ENCODE measurements around the gene ABCB11. TPM values are rescaled to one million over a fixed set of nuclear protein-coding genes. Genes with fewer than 3 reads are reported as not detected.

The ABCB11 gene
- polyA plus RNA-seq, 2 donors: 0.01 to 0.04 TPM

DNA sequence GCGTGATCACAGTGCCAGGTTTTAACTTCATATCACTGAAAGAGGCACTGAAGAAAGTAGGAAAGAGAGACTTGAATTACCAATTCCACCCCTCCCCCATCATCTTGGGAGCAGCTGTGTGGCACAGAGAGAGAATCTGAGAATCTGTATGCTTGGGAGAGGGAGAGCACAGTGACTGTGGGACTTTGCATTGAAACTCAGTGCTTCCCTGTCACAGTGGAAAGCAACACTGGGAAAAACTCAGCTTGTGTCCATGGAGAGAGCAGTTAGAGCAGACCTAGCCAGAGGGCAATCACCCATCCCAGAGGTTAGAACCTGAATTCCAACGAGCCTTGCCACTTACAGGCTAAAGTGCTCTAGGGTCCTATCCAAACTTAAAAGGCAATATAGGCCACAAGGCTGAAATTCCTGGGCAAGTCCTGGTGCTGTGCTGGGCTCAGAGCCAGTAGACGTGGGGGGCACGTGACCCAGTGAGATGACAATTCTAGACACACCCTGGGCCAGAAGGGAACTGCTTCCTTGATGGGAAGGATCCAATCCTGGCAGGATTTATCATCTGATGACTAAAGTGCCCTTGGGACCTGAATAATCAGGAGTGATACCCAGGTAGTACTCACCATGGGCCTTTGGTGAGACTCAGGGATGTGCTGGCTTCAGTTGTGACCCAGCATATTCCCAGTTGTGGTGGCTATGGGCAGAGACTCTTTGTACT, 15.5 kb upstream of the ABCB11 start:
- H3K27me3 ChIP-seq (ENCODE audit: control insufficient read depth in 1 of 2, insufficient read depth in 2 of 2, low read length in 2 of 2): no peaks in the 10 kb centered on the region
- 53 to 65% methylated on average over 4 of the region's 4 CpGs for WGBS, 2 donors
- peaks cover 0 to 4% of the 10 kb centered on the region in 2 donors for H3K4me1 ChIP-seq (ENCODE audit: control insufficient read depth in 2 of 2, insufficient read depth in 2 of 2, low read length in 1 of 2)
- no peak overlapping the region for H3K27ac ChIP-seq (ENCODE audit: low read depth in 2 of 2, low read length in 1 of 2)
- H3K9me3 ChIP-seq (ENCODE audit: control insufficient read depth in 2 of 2, insufficient read depth in 1 of 2, low read depth in 1 of 2, low read length in 1 of 2): peaks cover 0 to 8% of the 10 kb centered on the region in 2 donors
- H3K36me3 ChIP-seq (ENCODE audit: control insufficient read depth in 2 of 2, insufficient read depth in 2 of 2, low read length in 1 of 2): no peaks in the 10 kb centered on the region
- H3K4me3 ChIP-seq (ENCODE audit: low read depth in 1 of 2, low read length in 2 of 2): no peak overlapping the region

DNA sequence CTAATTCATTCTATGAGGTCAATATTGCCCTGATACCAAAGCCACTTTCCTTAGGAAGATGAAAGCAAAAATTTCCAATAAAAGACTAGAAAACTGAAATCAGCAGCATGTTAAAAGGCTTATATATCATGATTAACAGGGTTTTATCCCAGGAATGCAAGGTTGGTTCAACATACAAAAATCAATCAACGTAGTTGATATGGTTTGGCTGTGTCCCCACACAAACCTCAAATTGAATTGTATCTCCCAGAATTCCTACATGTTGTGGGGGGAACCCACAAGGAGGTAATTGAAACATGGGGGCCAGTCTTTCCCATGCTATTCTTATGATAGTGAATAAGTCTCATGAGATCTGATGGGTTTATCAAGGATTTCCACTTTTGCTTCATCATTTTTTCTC, 11.7 kb upstream of the ABCB11 start:
- Histone ChIP-seq H3K27me3 (ENCODE audit: control insufficient read depth in 1 of 2, insufficient read depth in 2 of 2, low read length in 2 of 2) (no peaks in the 10 kb centered on the region), H3K4me1 (ENCODE audit: control insufficient read depth in 2 of 2, insufficient read depth in 2 of 2, low read length in 1 of 2) (peaks cover 0 to 4% of the 10 kb centered on the region in 2 donors), H3K9me3 (ENCODE audit: control insufficient read depth in 2 of 2, insufficient read depth in 1 of 2, low read depth in 1 of 2, low read length in 1 of 2) (peaks cover 0 to 8% of the 10 kb centered on the region in 2 donors), H3K36me3 (ENCODE audit: control insufficient read depth in 2 of 2, insufficient read depth in 2 of 2, low read length in 1 of 2) (no peaks in the 10 kb centered on the region), H3K27ac (ENCODE audit: low read depth in 2 of 2, low read length in 1 of 2) (no peak overlapping the region), H3K4me3 (ENCODE audit: low read depth in 1 of 2, low read length in 2 of 2) (no peak overlapping the region)
- WGBS, 2 donors: 89 to 94% methylated on average over 1 of the region's 1 CpG

DNA sequence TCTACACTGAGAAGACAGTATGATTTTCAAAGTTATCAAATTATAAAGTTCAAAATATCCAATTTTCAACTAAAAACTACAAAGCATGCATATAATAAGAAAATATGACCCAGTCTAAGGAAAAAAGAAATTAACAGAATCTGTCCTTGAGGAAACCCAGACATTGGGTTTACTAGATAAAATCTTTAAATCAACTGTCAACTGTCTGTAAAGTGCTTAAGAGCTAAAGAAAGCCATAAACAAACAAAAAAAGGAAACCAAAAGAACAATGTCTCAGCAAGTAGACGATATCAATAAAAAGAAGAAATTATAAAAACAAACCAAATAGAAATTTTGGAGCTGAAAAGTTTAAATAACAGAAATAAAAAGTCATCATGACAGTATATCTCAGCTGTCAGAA, 10.5 kb upstream of the ABCB11 start:
- peaks cover 0 to 5% of the 10 kb centered on the region in 2 donors for H3K9me3 ChIP-seq (ENCODE audit: control insufficient read depth in 2 of 2, insufficient read depth in 1 of 2, low read depth in 1 of 2, low read length in 1 of 2)
- no peak overlapping the region for H3K27ac ChIP-seq (ENCODE audit: low read depth in 2 of 2, low read length in 1 of 2)
- no peaks in the 10 kb centered on the region for H3K36me3 ChIP-seq (ENCODE audit: control insufficient read depth in 2 of 2, insufficient read depth in 2 of 2, low read length in 1 of 2)
- no peak overlapping the region for H3K4me3 ChIP-seq (ENCODE audit: low read depth in 1 of 2, low read length in 2 of 2)
- 37 to 41% methylated on average over 1 of the region's 1 CpG for WGBS, 2 donors
- no peaks in the 10 kb centered on the region for H3K4me1 ChIP-seq (ENCODE audit: control insufficient read depth in 2 of 2, insufficient read depth in 2 of 2, low read length in 1 of 2)
- no peaks in the 10 kb centered on the region for H3K27me3 ChIP-seq (ENCODE audit: control insufficient read depth in 1 of 2, insufficient read depth in 2 of 2, low read length in 2 of 2)

DNA sequence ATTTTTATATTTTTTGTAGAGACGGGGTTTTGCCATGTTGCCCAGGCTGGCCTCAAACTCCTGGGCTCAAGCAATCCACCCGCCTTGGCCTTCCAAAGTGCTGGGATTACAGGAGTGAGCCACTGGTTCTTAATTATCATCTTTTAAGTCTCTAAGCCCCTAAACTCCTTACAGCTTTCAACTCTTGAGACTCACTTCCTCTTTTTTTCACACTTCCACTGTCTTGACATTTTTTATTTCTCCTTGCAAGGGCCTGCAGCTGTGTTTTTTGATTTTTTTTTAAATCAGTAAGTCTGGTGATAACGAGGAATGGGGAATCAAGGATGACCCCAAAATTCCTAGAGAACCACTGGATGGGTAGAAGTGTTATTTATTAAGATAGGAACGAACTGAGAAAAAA, 8.6 kb upstream of the ABCB11 start:
- 83 to 85% methylated on average over 4 of the region's 4 CpGs for WGBS, 2 donors
- no peak overlapping the region for H3K4me3 ChIP-seq (ENCODE audit: low read depth in 1 of 2, low read length in 2 of 2)

DNA sequence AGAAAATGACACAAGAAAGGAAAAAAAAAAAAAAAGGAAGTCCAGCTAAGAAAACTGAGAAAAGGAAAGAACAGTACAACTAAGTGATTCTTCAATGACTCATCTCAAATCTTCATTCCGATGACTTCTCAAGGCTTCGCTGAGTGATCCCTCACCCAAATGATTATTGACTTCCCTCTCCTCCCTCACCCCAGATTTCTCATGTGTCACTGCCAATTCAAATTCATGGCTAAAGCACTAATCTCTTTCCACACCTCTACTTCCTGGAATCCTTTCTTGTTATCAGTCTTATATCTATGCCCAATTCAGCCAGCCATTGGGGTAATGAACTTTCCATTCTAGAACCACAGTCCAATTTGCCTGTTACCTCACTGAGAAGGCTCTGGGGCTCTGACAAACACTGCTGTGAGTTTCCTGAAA, 7.2 kb upstream of the ABCB11 start:
- Histone ChIP-seq H3K4me1 (ENCODE audit: control insufficient read depth in 2 of 2, insufficient read depth in 2 of 2, low read length in 1 of 2) (no peaks in the 10 kb centered on the region), H3K27ac (ENCODE audit: low read depth in 2 of 2, low read length in 1 of 2) (no peak overlapping the region), H3K36me3 (ENCODE audit: control insufficient read depth in 2 of 2, insufficient read depth in 2 of 2, low read length in 1 of 2) (no peaks in the 10 kb centered on the region), H3K4me3 (ENCODE audit: low read depth in 1 of 2, low read length in 2 of 2) (no peak overlapping the region), H3K9me3 (ENCODE audit: control insufficient read depth in 2 of 2, insufficient read depth in 1 of 2, low read depth in 1 of 2, low read length in 1 of 2) (peaks cover 0 to 3% of the 10 kb centered on the region in 2 donors), H3K27me3 (ENCODE audit: control insufficient read depth in 1 of 2, insufficient read depth in 2 of 2, low read length in 2 of 2) (no peaks in the 10 kb centered on the region)
- 42 to 67% methylated on average over 2 of the region's 2 CpGs for WGBS, 2 donors

More for the DNA sequence above, 8.6 kb upstream of the ABCB11 start:
- H3K27me3 ChIP-seq (ENCODE audit: control insufficient read depth in 1 of 2, insufficient read depth in 2 of 2, low read length in 2 of 2): no peaks in the 10 kb centered on the region
- no peaks in the 10 kb centered on the region for H3K4me1 ChIP-seq (ENCODE audit: control insufficient read depth in 2 of 2, insufficient read depth in 2 of 2, low read length in 1 of 2)
- no peak overlapping the region for H3K27ac ChIP-seq (ENCODE audit: low read depth in 2 of 2, low read length in 1 of 2)
- peaks cover 0 to 7% of the 10 kb centered on the region in 2 donors for H3K9me3 ChIP-seq (ENCODE audit: control insufficient read depth in 2 of 2, insufficient read depth in 1 of 2, low read depth in 1 of 2, low read length in 1 of 2)
- no peaks in the 10 kb centered on the region for H3K36me3 ChIP-seq (ENCODE audit: control insufficient read depth in 2 of 2, insufficient read depth in 2 of 2, low read length in 1 of 2)

DNA sequence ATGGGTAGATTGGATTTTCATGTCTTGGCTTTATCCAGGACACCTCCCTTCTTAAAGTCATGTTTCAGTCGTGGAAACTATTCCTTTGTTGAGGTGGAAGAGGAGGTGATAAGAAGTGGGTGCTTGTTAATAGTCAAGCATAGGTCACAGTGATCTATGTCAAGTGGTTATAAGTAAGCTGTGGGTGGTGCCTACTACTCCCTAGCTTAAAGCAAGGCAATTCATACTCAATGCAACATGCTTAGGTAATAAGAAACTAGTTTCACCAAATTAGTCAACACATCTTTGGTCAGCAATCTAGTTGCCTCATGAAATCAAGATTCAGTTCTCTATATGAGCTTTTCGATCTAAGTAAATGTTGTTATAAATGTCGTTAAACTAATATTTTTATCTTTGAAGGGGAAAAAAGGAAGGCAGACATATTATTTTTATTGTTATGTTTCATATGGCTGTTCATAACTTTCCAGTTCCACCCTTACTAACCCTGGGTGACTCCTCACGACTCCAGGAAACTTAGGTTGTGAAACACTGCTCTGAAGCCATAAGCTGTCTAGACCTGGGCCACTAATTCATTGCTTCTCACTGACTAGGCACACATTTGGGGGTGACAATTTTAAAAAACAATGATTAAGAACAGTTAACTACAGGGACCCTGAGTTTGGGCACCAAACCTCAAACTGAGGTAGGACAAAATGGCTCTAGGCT, 5.8 kb upstream of the ABCB11 start:
- WGBS, 2 donors: 71 to 72% methylated on average over 4 of the region's 4 CpGs
- no peaks in the 10 kb centered on the region for H3K27me3 ChIP-seq (ENCODE audit: control insufficient read depth in 1 of 2, insufficient read depth in 2 of 2, low read length in 2 of 2)

DNA sequence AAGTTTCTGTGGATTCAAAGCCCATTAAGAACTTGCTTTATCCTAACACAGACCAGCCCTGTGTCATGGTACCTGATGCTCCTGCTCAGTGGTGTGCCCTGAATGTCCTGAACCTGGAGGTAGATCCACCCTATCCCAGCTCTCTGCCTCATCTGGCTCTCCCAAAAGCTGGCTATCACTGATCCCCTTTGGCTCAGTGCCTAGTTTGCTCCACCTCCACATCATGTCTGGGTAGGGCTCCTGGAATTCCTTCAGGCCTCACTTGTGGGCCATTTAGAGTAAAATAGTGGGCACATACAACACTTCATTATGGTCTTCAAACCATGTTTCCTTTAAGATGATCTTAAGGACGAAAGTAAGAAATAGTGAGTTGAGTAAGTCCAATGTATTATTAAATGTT, 4.8 kb upstream of the ABCB11 start:
- H3K4me3 ChIP-seq (ENCODE audit: low read depth in 1 of 2, low read length in 2 of 2): no peak overlapping the region
- no peaks in the 10 kb centered on the region for H3K27me3 ChIP-seq (ENCODE audit: control insufficient read depth in 1 of 2, insufficient read depth in 2 of 2, low read length in 2 of 2)
- peaks cover 0 to 3% of the 10 kb centered on the region in 2 donors for H3K9me3 ChIP-seq (ENCODE audit: control insufficient read depth in 2 of 2, insufficient read depth in 1 of 2, low read depth in 1 of 2, low read length in 1 of 2)
- no peaks in the 10 kb centered on the region for H3K4me1 ChIP-seq (ENCODE audit: control insufficient read depth in 2 of 2, insufficient read depth in 2 of 2, low read length in 1 of 2)
- peak overlapping the region in 1 of 2 donors; percentile 55 for H3K27ac ChIP-seq (ENCODE audit: low read depth in 2 of 2, low read length in 1 of 2)
- WGBS, 2 donors: 88 to 94% methylated on average over 1 of the region's 1 CpG
- no peaks in the 10 kb centered on the region for H3K36me3 ChIP-seq (ENCODE audit: control insufficient read depth in 2 of 2, insufficient read depth in 2 of 2, low read length in 1 of 2)

More for the DNA sequence above, 5.8 kb upstream of the ABCB11 start:
- Histone ChIP-seq H3K4me3 (ENCODE audit: low read depth in 1 of 2, low read length in 2 of 2) (no peak overlapping the region), H3K9me3 (ENCODE audit: control insufficient read depth in 2 of 2, insufficient read depth in 1 of 2, low read depth in 1 of 2, low read length in 1 of 2) (peaks cover 0 to 3% of the 10 kb centered on the region in 2 donors), H3K27ac (ENCODE audit: low read depth in 2 of 2, low read length in 1 of 2) (peak overlapping the region; percentile 65 to 69), H3K36me3 (ENCODE audit: control insufficient read depth in 2 of 2, insufficient read depth in 2 of 2, low read length in 1 of 2) (no peaks in the 10 kb centered on the region), H3K4me1 (ENCODE audit: control insufficient read depth in 2 of 2, insufficient read depth in 2 of 2, low read length in 1 of 2) (no peaks in the 10 kb centered on the region)

DNA sequence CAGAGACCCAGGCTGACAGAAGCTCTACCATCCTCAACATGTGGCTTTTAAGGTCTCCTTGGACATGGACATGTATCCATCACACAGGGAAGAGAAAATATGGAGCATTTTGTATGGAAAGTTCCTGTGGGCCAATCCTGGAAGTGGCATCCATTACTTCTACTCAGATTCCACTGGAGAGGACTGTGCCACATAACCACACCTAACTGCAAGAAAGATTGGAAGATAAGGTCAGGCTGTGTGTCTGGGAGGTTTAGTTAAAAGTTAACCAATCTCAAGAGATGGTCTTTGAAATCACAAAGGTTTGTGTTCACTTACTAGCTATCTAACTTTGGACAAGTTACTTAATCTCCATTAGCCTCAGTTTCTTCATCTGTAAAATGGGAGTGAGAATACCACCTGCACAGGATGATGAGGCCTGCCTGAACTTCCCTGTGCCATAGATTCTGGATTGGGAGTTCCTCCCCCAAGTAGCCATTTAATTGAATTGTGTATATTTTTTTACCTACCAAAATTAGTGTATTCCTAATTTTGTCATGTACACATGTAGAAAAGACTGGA, 3.9 kb upstream of the ABCB11 start:
- peaks cover 0 to 3% of the 10 kb centered on the region in 2 donors for H3K9me3 ChIP-seq (ENCODE audit: control insufficient read depth in 2 of 2, insufficient read depth in 1 of 2, low read depth in 1 of 2, low read length in 1 of 2)
- no peaks in the 10 kb centered on the region for H3K36me3 ChIP-seq (ENCODE audit: control insufficient read depth in 2 of 2, insufficient read depth in 2 of 2, low read length in 1 of 2)
- H3K27ac ChIP-seq (ENCODE audit: low read depth in 2 of 2, low read length in 1 of 2): no peak overlapping the region
- H3K4me1 ChIP-seq (ENCODE audit: control insufficient read depth in 2 of 2, insufficient read depth in 2 of 2, low read length in 1 of 2): no peaks in the 10 kb centered on the region
- no peak overlapping the region for H3K4me3 ChIP-seq (ENCODE audit: low read depth in 1 of 2, low read length in 2 of 2)
- H3K27me3 ChIP-seq (ENCODE audit: control insufficient read depth in 1 of 2, insufficient read depth in 2 of 2, low read length in 2 of 2): no peaks in the 10 kb centered on the region

DNA sequence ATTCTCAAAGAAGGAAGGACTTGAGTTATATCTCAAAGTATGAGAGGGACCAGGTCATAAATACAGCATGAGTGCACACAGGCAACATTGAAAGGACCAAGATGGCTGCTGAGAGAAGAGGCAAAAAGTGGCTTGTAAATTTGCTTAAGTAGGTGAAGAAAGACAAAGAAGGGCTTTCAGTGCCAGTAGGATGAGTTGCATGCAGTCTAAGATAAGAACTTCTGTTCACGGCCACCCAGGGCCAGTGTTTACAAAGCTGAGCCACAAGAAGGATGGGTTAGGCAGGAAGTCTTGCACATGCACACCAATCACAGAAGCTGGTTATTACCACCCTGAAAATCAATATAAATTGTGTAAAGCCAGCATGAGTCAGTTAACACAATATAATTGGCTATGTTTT, 3.1 kb upstream of the ABCB11 start:
- Histone ChIP-seq H3K4me1 (ENCODE audit: control insufficient read depth in 2 of 2, insufficient read depth in 2 of 2, low read length in 1 of 2) (no peaks in the 10 kb centered on the region), H3K4me3 (ENCODE audit: low read depth in 1 of 2, low read length in 2 of 2) (no peak overlapping the region), H3K27ac (ENCODE audit: low read depth in 2 of 2, low read length in 1 of 2) (no peak overlapping the region), H3K36me3 (ENCODE audit: control insufficient read depth in 2 of 2, insufficient read depth in 2 of 2, low read length in 1 of 2) (no peaks in the 10 kb centered on the region), H3K27me3 (ENCODE audit: control insufficient read depth in 1 of 2, insufficient read depth in 2 of 2, low read length in 2 of 2) (no peaks in the 10 kb centered on the region), H3K9me3 (ENCODE audit: control insufficient read depth in 2 of 2, insufficient read depth in 1 of 2, low read depth in 1 of 2, low read length in 1 of 2) (peaks cover 0 to 3% of the 10 kb centered on the region in 2 donors)
- WGBS, 2 donors: 37 to 48% methylated on average over 1 of the region's 1 CpG

All from esophagus (tissue), 2 donors.